SK-N-SH (cell line): Measurements from ENCODE around the gene KCTD17. TPM values are rescaled to one million over a fixed set of nuclear protein-coding genes. Genes with fewer than 3 reads are reported as not detected.

Source experiments
- CTCF ChIA-PET: fragments of 300-600, 350-600 bp; formaldehyde crosslinking; extraction: SDS; loops from one replicate; lab custom pipeline; 2021; lab: Yijun Ruan, JAX
- POLR2A ChIA-PET: fragments of 350-600 bp; sonication (Branson Sonifier 250); formaldehyde crosslinking; extraction: SDS; loops from one replicate; lab custom pipeline; 2020; ENCODE audit warnings: antibody characterized with exemption, inconsistent platforms; lab: Yijun Ruan, JAX
- DNase-seq: peaks from one replicate; pipeline ENCODE4 v3.0.0; 2012
- H2AFZ ChIP-seq: fragments of 200-600 bp; sonication (generic); 2 replicates; pipeline ENCODE4 v1.8.1; 2016; ENCODE audit warnings: antibody characterized with exemption, mild to moderate bottlenecking, low read depth
- H3F3A ChIP-seq: fragments of 200-600 bp; sonication (generic); replicated peaks from 2 replicates; pipeline ENCODE3; 2016; ENCODE audit warnings: antibody characterized with exemption, mild to moderate bottlenecking; ENCODE audit not compliant: insufficient read depth
- H3K27ac ChIP-seq, 2 experiments: fragments of 200-500 bp in 1 of 2; fragments of 200-600 bp in 1 of 2; sonication (Bioruptor generic) in 1 of 2; sonication (generic), shearing (Covaris generic) in 1 of 2; 2 replicates each; pipeline versions ENCODE4 v1.5.1 to v1.6.1; 2014 to 2016; ENCODE audit warnings: low read depth in 2 of 2, inconsistent platforms in 1 of 2, low read length in 1 of 2, mild to moderate bottlenecking in 1 of 2, mixed read lengths in 1 of 2
- H3K27me3 ChIP-seq: fragments of 200-600 bp; sonication (generic), shearing (Covaris generic); 2 replicates; pipeline ENCODE4 v1.6.1; 2016; ENCODE audit warnings: mixed run types; ENCODE audit not compliant: insufficient read depth
- H3K36me3 ChIP-seq, 2 experiments: fragments of 200-500 bp in 1 of 2; fragments of 200-600 bp in 1 of 2; sonication (Bioruptor generic) in 1 of 2; sonication (generic) in 1 of 2; replicated peaks in 1 of 2; 2 replicates each; pipeline versions ENCODE3 to v1.5.1; 2014 to 2016; ENCODE audit warnings: low read length in 1 of 2, mild to moderate bottlenecking in 1 of 2; ENCODE audit not compliant: insufficient read depth in 2 of 2, control insufficient read depth in 1 of 2
- H3K4me1 ChIP-seq, 2 experiments: fragments of 200-500 bp in 1 of 2; fragments of 200-600 bp in 1 of 2; sonication (Bioruptor generic) in 1 of 2; sonication (generic), shearing (Covaris generic) in 1 of 2; 2 replicates each; pipeline versions ENCODE4 v1.5.1 to v1.6.1; 2014 to 2016; ENCODE audit warnings: low read depth in 1 of 2, low read length in 1 of 2, mixed run types in 1 of 2; ENCODE audit not compliant: insufficient read depth in 2 of 2, control insufficient read depth in 1 of 2
- H3K4me2 ChIP-seq: fragments of 200-600 bp; sonication (generic), shearing (Covaris generic); 2 replicates; pipeline ENCODE4 v1.6.1; 2017; ENCODE audit warnings: mixed run types
- H3K4me3 ChIP-seq, 2 experiments: fragments of 200-500 bp in 1 of 2; fragments of 200-600 bp in 1 of 2; sonication (Bioruptor generic) in 1 of 2; sonication (generic), shearing (Covaris generic) in 1 of 2; 2 replicates each; pipeline versions ENCODE4 v1.5.1 to v1.8.1; 2014 to 2016; ENCODE audit warnings: low read depth in 2 of 2, inconsistent platforms in 1 of 2, low read length in 1 of 2, mild to moderate bottlenecking in 1 of 2, mixed read lengths in 1 of 2, moderate library complexity in 1 of 2
- H3K79me2 ChIP-seq: fragments of 200-600 bp; sonication (generic); 2 replicates; pipeline ENCODE4 v1.8.1; 2017; ENCODE audit warnings: mild to moderate bottlenecking; ENCODE audit not compliant: insufficient read depth
- H3K9ac ChIP-seq: fragments of 200-600 bp; sonication (generic); 2 replicates; pipeline ENCODE4 v1.6.1; 2017; ENCODE audit warnings: mixed run types
- H3K9me2 ChIP-seq: fragments of 200-600 bp; sonication (generic); 2 replicates; pipeline ENCODE4 v1.6.1; 2017; ENCODE audit warnings: mixed run types
- H3K9me3 ChIP-seq: fragments of 200-600 bp; sonication (generic); 2 replicates; pipeline ENCODE4 v1.6.1; 2017; ENCODE audit warnings: mixed run types, mild to moderate bottlenecking, moderate library complexity
- H4K20me1 ChIP-seq: fragments of 200-600 bp; sonication (generic); 2 replicates; pipeline ENCODE4 v1.6.1; 2017; ENCODE audit warnings: mild to moderate bottlenecking, mixed run types; ENCODE audit not compliant: insufficient read depth
- CHD2 ChIP-seq: fragments of 150-350 bp; IDR thresholded peaks from 2 replicates; pipeline ENCODE4 v1.6.1; 2018; ENCODE audit warnings: low read length; ENCODE audit not compliant: partially characterized antibody
- CTCF ChIP-seq: fragments of 200-600 bp; sonication (generic); IDR thresholded peaks from 2 replicates; pipeline ENCODE4 v1.6.1; 2017; ENCODE audit warnings: antibody characterized with exemption, mild to moderate bottlenecking, moderate library complexity
- EP300 ChIP-seq, 2 experiments: IDR thresholded peaks; 2 replicates each; pipeline versions ENCODE4 v1.4.0 to v1.6.1; 2012; ENCODE audit warnings: borderline replicate concordance in 1 of 2, low read depth in 1 of 2, low read length in 1 of 2
- FOSL2 ChIP-seq: IDR thresholded peaks from 2 replicates; pipeline ENCODE4 v1.4.0; 2012; ENCODE audit warnings: low read depth, mild to moderate bottlenecking, moderate library complexity, borderline replicate concordance
- FOXJ3 ChIP-seq: sonication (generic); formaldehyde crosslinking; IDR thresholded peaks from 2 replicates; pipeline ENCODE4 v1.5.1; 2020; ENCODE audit warnings: mild to moderate bottlenecking, missing genetic modification reagents
- GABPA ChIP-seq: IDR thresholded peaks from 2 replicates; pipeline ENCODE4 v1.4.0; 2012; ENCODE audit warnings: low read depth, mild to moderate bottlenecking
- MEF2A ChIP-seq: IDR thresholded peaks from 2 replicates; pipeline ENCODE4 v1.4.0; 2012; ENCODE audit warnings: low read depth, borderline replicate concordance
- MXI1 ChIP-seq: IDR thresholded peaks from 2 replicates; pipeline ENCODE4 v1.6.1; 2012; ENCODE audit warnings: mild to moderate bottlenecking, low read depth, low read length, improper control_type of control experiment
- POLR2AphosphoS5 ChIP-seq: IDR thresholded peaks from 2 replicates; pipeline ENCODE4 v1.6.1; 2012; ENCODE audit warnings: low read depth, low read length
- TEAD4 ChIP-seq: IDR thresholded peaks from 2 replicates; pipeline ENCODE4 v1.4.0; 2012; ENCODE audit warnings: mild to moderate bottlenecking, borderline replicate concordance; ENCODE audit not compliant: insufficient read depth
- whole genome bisulfite sequencing: methylation state at CpG from one replicate; pipeline ENCODE4 v1.1.6; 2017; ENCODE audit warnings: low lambda C conversion rate; 5-methylcytosine and 5-hydroxymethylcytosine counted together
- polyA plus RNA-seq, 3 experiments: library from polyadenylated mRNA; depleted of rRNA; stranded (reverse); fragments of >200 nt; gene quantifications; 2 replicates each; pipeline ENCODE4 v1.2.3, GENCODE V29; 2012
- TF ChIP-seq, protein P1 (sequence below): IDR thresholded peaks from 2 replicates; pipeline ENCODE4 v1.4.0; 2012; ENCODE audit warnings: low read depth, borderline replicate concordance
- TF ChIP-seq, protein P2 (sequence below): IDR thresholded peaks from 2 replicates; pipeline ENCODE4 v1.4.0; 2012; ENCODE audit warnings: low read depth, borderline replicate concordance

Gene KCTD17
- polyA plus RNA-seq, 1 of the 3 experiments (the other 2 are of a cell fraction) = 57.8 TPM

- Histone ChIP-seq H3K9me3 (no peaks in the 10 kb centered on the region), H3F3A (no peaks in the 10 kb centered on the region), H4K20me1 (no peaks in the 10 kb centered on the region), H2AFZ (no peak overlapping the region), H3K9me2 (no peaks in the 10 kb centered on the region), H3K4me3 (no peak overlapping the region), H3K4me2 (no peak overlapping the region), H3K9ac (no peak overlapping the region), H3K4me1 (peaks cover 6 to 12% of the 10 kb centered on the region in 2 experiments; a peak in 2 of 4 replicates), H3K27me3 (no peaks in the 10 kb centered on the region), H3K79me2 (peaks cover 35% of the 10 kb centered on the region), H3K36me3 (peaks cover 6 to 32% of the 10 kb centered on the region in 2 experiments), H3K27ac (no peak overlapping the region)
- DNase-seq = no peak
- no peak for TF ChIP-seq CTCF
- TF ChIP-seq, protein P1, sequence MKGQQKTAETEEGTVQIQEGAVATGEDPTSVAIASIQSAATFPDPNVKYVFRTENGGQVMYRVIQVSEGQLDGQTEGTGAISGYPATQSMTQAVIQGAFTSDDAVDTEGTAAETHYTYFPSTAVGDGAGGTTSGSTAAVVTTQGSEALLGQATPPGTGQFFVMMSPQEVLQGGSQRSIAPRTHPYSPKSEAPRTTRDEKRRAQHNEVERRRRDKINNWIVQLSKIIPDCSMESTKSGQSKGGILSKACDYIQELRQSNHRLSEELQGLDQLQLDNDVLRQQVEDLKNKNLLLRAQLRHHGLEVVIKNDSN = no peak
- no peak for TF ChIP-seq GABPA
- TF ChIP-seq MEF2A = no peak
- TF ChIP-seq, protein P2, sequence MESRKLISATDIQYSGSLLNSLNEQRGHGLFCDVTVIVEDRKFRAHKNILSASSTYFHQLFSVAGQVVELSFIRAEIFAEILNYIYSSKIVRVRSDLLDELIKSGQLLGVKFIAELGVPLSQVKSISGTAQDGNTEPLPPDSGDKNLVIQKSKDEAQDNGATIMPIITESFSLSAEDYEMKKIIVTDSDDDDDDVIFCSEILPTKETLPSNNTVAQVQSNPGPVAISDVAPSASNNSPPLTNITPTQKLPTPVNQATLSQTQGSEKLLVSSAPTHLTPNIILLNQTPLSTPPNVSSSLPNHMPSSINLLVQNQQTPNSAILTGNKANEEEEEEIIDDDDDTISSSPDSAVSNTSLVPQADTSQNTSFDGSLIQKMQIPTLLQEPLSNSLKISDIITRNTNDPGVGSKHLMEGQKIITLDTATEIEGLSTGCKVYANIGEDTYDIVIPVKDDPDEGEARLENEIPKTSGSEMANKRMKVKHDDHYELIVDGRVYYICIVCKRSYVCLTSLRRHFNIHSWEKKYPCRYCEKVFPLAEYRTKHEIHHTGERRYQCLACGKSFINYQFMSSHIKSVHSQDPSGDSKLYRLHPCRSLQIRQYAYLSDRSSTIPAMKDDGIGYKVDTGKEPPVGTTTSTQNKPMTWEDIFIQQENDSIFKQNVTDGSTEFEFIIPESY = no peak
- TF ChIP-seq MXI1 = no peak
- TF ChIP-seq TEAD4 = no peak
- no peak for TF ChIP-seq FOSL2
- no peak for TF ChIP-seq CHD2
- no peak for TF ChIP-seq POLR2AphosphoS5
- no peak for TF ChIP-seq FOXJ3
- no peak for TF ChIP-seq EP300 (IDR thresholded peaks at IDR 0.05; ENCODE audit: borderline replicate concordance in 1 of 2, low read depth in 1 of 2, low read length in 1 of 2)
- POLR2A ChIA-PET = no interaction called here
- CTCF ChIA-PET = interaction anchor here (0.8 to 4.1 kb wide), 5 partner anchors 8 to 80 kb away, joined by 3 to 18 read pairs (median 3); no protein-coding TSS in a partner anchor
- 96% methylated on average over 27 of the region's 34 CpGs for WGBS
These were observed 27.7 kb upstream of the KCTD17 start for GRCh38 chr22:37023743-37024338.
